ENCODE measurements around the gene BCAS3. TPM values are rescaled to one million over a fixed set of nuclear protein-coding genes. Genes with fewer than 3 reads are reported as not detected.

The BCAS3 gene
- total RNA-seq, 3 donors from 2014 or later = 21.6 to 33.4 (median 32.1) TPM

DNA sequence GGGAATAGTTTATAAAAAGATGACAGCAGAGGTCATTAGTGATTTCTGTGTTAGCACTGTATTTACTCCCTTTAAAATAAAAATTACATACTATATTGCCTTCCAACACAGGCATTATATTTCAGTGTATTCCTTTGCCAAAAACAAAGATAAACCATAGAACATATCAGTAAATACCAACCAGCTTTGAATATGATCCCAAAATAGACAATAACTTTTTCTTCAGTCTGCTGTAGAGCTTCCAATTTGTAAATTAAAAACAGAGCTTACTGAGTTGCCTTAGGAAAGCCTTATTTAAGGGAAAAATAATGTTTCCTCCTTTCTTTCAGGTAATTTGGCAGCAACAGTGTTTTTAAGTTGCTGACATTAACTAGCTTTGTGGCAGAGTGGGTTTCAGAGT lies 369.9 kb downstream of the BCAS3 start:
- no peak overlapping the region for H3K4me3 ChIP-seq
- no peaks in the 10 kb centered on the region for H3K36me3 ChIP-seq (ENCODE audit: low read depth)
- H3K4me1 ChIP-seq (ENCODE audit: low read depth) = no peaks in the 10 kb centered on the region
- intact Hi-C loops (cut with DNase I, micrococcal nuclease) = no loop called here
- ATAC-seq = no peak
- TF ChIP-seq, protein P1, sequence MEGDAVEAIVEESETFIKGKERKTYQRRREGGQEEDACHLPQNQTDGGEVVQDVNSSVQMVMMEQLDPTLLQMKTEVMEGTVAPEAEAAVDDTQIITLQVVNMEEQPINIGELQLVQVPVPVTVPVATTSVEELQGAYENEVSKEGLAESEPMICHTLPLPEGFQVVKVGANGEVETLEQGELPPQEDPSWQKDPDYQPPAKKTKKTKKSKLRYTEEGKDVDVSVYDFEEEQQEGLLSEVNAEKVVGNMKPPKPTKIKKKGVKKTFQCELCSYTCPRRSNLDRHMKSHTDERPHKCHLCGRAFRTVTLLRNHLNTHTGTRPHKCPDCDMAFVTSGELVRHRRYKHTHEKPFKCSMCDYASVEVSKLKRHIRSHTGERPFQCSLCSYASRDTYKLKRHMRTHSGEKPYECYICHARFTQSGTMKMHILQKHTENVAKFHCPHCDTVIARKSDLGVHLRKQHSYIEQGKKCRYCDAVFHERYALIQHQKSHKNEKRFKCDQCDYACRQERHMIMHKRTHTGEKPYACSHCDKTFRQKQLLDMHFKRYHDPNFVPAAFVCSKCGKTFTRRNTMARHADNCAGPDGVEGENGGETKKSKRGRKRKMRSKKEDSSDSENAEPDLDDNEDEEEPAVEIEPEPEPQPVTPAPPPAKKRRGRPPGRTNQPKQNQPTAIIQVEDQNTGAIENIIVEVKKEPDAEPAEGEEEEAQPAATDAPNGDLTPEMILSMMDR (IDR thresholded peaks at IDR 0.05) = no peak
- no peak for DNase-seq
- H3K9me3 ChIP-seq = no peaks in the 10 kb centered on the region

DNA sequence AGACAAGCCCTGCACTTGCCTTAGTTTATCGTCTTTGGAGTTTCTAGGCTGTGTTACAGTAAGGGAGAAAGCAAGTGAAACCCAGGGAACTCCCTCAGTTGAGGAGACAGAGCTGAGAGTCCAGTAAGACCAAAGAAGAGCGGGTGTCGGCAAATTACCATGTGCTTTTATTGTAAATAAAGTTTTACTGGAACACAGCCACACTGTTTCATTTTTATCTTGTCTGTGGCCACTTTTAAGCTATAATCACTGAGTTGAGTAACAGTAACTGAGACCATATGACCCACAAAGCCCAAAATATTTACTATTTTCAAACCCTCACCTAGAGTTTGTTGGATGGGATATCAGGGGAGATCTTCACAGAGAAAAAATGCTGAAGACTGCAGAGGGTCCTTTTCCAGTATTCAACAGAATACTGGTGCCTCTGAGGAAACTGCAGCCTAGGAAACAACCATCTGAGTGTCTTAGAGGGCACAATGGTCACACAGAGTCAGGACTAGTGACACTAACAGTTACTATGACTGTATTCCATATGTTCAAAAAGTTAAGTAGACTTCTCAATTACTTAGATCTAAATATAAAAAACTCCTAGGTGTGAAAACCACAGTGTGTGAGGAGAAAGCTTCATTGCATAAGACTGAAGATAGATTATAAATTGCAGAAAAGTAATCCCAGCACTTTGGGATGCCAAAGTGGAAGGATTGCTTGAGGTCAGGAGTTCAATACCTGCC lies 370.9 kb downstream of the BCAS3 start:
- no peaks in the 10 kb centered on the region for H3K4me1 ChIP-seq (ENCODE audit: low read depth)
- TF ChIP-seq, protein P1 (IDR thresholded peaks at IDR 0.05) = no peak
- no peak for ATAC-seq
- no peak for DNase-seq
- H3K9me3 ChIP-seq = no peaks in the 10 kb centered on the region
- intact Hi-C loops (cut with DNase I, micrococcal nuclease) = no loop called here
- H3K4me3 ChIP-seq = no peak overlapping the region
- H3K36me3 ChIP-seq (ENCODE audit: low read depth) = no peaks in the 10 kb centered on the region

DNA sequence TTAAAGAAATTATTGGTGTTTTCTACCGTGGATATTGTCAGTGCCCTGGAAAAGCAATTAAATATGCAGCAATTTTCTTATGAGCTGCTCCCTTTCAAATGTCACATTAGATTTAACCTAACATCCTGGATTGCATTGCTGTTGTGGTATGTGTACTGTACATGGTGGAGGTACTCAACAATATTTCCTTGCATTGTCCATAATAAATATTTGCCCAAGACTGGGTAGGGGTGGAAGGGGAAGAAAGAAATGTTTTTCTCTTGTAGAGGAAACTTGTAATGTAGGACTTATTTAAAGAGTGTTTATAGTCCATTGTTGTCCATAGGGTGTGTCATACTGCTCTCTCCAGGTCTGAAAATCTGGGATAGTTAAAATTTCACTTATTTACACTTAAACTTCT lies 375.8 kb downstream of the BCAS3 start:
- H3K4me1 ChIP-seq (ENCODE audit: low read depth) = no peaks in the 10 kb centered on the region
- DNase-seq (no peak), ATAC-seq (no peak)
- intact Hi-C loops (cut with DNase I, micrococcal nuclease) = no loop called here
- H3K9me3 ChIP-seq = no peaks in the 10 kb centered on the region
- H3K4me3 ChIP-seq = no peak overlapping the region
- TF ChIP-seq, protein P1 (IDR thresholded peaks at IDR 0.05) = no peak
- no peaks in the 10 kb centered on the region for H3K36me3 ChIP-seq (ENCODE audit: low read depth)

DNA sequence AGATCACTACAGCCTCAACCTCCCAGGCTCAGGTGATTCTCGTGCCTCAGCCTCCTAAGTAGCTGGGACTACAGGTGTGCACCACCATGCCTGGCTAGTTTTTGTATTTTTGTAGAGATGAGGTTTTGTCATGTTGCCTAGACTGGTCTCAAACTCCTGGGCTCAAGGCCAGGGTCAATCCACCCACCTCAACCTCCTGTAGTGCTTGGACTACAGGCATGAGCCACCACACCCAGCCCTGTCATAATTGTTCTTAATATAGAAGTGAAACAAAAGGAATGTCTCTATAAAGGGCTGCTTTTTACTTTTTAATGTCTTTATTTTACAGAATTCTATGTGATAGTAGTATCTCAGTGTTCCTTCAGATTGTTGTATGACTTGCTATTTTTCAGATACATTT lies 376.8 kb downstream of the BCAS3 start:
- Histone ChIP-seq H3K36me3 (ENCODE audit: low read depth) (no peaks in the 10 kb centered on the region), H3K4me1 (ENCODE audit: low read depth) (no peaks in the 10 kb centered on the region), H3K4me3 (no peak overlapping the region), H3K9me3 (no peaks in the 10 kb centered on the region)
- intact Hi-C loops (cut with DNase I, micrococcal nuclease) = no loop called here
- DNase-seq (no peak), ATAC-seq (no peak)
- TF ChIP-seq, protein P1 (IDR thresholded peaks at IDR 0.05) = no peak

DNA sequence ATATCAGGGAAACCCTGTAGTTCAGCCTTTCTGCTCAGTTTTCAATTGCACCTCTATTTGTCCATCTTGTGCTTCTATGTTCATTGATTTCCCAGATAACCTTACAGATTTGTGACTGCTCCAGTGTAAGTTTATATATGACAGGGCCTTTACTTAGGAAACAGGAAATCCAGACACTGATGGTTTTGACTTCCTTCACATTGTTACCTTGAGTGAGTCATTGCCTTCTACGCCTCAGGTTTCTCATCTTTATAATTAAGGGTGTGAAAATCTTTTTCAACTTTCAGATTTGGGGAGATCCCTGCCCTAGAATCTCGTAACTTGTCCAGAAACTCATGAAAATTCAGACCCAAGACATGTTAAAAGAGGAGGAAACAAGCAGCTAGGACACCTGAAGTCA lies 379.6 kb downstream of the BCAS3 start:
- Histone ChIP-seq H3K4me1 (ENCODE audit: low read depth) (no peaks in the 10 kb centered on the region), H3K4me3 (no peak overlapping the region), H3K36me3 (ENCODE audit: low read depth) (no peaks in the 10 kb centered on the region), H3K9me3 (no peaks in the 10 kb centered on the region)
- TF ChIP-seq, protein P1 (IDR thresholded peaks at IDR 0.05) = no peak
- ATAC-seq (no peak), DNase-seq (no peak)
- intact Hi-C loops (cut with DNase I, micrococcal nuclease) = no loop called here

DNA sequence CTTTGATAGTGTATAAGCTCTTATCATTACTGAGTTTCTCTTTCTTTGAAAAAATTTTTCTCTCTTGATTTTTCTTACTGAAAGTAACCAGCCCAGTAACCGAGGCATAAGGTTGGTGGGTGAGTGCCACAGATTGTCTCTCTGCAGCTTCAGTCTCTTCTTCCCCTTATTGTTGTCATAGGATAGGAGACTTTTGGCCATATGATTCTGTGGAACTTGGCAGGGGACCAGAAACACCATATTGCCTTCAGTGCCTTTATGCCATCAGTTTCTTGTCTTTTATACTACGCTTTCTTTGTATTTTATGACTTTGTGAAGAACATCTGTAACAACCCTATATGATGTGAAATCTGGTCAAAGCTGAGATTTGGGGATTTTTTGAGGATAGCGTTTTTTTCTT lies 380.4 kb downstream of the BCAS3 start:
- intact Hi-C loops (cut with DNase I, micrococcal nuclease) = no loop called here
- Histone ChIP-seq H3K9me3 (no peaks in the 10 kb centered on the region), H3K4me1 (ENCODE audit: low read depth) (no peaks in the 10 kb centered on the region), H3K4me3 (no peak overlapping the region), H3K36me3 (ENCODE audit: low read depth) (no peaks in the 10 kb centered on the region)
- DNase-seq (no peak), ATAC-seq (no peak)
- TF ChIP-seq, protein P1 (IDR thresholded peaks at IDR 0.05) = no peak

Data from mucosa of descending colon (tissue), 3 donors.